ENCODE measurements around the gene TAF11L3. TPM values are rescaled to one million over a fixed set of nuclear protein-coding genes. Genes with fewer than 3 reads are reported as not detected.

Gene TAF11L3
- not detected in 2 replicates for total RNA-seq

DNA sequence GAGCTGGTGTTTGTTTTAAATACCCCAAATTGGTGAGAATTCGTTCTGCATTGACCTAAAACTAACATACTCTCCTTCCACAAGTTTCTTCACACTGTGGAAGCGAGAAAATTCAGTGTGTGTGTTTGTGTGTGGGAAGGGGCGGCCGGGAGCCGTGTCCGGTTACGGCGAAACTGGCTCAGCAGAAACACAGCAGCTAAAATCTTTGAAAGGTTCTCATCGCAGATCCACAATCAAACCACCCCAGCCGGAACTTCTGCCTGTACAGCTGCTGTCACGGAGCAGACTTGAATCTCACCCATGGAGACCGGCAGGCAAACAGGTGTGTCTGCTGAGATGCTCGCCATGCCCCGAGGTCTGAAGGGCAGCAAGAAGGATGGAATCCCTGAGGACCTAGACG is at the start of gene TAF11L3:
Gene TAF11L3, plus strand, starts transcription at position 301 of the 400 bp plus-strand sequence.

DNA sequence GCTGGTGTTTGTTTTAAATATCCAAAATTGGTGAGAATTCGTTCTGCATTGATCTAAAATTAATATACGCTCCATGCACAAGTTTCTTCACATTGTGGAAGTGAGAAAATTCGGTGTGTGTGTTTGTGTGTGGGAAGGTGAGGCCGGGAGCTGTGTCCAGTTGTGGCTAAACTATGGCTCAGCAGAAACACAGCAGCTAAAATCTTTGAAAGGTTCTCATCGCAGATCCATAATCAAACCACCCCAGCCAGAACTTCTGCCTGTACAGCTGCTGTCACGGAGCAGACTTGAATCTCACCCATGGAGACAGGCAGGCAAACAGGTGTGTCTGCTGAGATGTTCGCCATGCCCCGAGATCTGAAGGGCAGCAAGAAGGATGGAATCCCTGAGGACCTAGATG is 20.2 kb upstream of the TAF11L3 start, which contains the start of gene TAF11L2:
Gene TAF11L2, plus strand, starts transcription at position 301 of the 400 bp plus-strand sequence.

DNA sequence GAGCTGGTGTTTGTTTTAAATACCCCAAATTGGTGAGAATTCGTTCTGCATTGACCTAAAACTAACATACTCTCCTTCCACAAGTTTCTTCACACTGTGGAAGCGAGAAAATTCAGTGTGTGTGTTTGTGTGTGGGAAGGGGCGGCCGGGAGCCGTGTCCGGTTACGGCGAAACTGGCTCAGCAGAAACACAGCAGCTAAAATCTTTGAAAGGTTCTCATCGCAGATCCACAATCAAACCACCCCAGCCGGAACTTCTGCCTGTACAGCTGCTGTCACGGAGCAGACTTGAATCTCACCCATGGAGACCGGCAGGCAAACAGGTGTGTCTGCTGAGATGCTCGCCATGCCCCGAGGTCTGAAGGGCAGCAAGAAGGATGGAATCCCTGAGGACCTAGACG is 3.3 kb downstream of the TAF11L3 start, which contains the start of gene TAF11L4:
Gene TAF11L4, plus strand, starts transcription at position 301 of the 400 bp plus-strand sequence.

DNA sequence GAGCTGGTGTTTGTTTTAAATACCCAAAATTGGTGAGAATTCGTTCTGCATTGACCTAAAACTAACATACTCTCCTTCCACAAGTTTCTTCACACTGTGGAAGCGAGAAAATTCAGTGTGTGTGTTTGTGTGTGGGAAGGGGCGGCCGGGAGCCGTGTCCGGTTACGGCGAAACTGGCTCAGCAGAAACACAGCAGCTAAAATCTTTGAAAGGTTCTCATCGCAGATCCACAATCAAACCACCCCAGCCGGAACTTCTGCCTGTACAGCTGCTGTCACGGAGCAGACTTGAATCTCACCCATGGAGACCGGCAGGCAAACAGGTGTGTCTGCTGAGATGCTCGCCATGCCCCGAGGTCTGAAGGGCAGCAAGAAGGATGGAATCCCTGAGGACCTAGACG is 6.8 kb downstream of the TAF11L3 start, which contains the start of gene TAF11L5:
Gene TAF11L5, plus strand, starts transcription at position 301 of the 400 bp plus-strand sequence.

DNA sequence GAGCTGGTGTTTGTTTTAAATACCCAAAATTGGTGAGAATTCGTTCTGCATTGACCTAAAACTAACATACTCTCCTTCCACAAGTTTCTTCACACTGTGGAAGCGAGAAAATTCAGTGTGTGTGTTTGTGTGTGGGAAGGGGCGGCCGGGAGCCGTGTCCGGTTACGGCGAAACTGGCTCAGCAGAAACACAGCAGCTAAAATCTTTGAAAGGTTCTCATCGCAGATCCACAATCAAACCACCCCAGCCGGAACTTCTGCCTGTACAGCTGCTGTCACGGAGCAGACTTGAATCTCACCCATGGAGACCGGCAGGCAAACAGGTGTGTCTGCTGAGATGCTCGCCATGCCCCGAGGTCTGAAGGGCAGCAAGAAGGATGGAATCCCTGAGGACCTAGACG is 10.2 kb downstream of the TAF11L3 start, which contains the start of gene TAF11L6:
Gene TAF11L6, plus strand, starts transcription at position 301 of the 400 bp plus-strand sequence.

Small RNA genes lying within 50 kb of the gene (small RNA-seq; reads per million reads assigned to genes)
- gene AC106774.3 (ENCODE audit: low replicate concordance), result not detected

Other genes starting within 250 kb of the TAF11L3 start
- not detected in 2 replicates for gene TAF11L2, start 20.1 kb upstream of the TAF11L3 start, total RNA-seq
- not detected in 2 replicates for gene TAF11L4, start 3.4 kb downstream of the TAF11L3 start, total RNA-seq
- gene TAF11L5, start 6.9 kb downstream of the TAF11L3 start, total RNA-seq, result not detected in 2 replicates
- gene TAF11L6, start 10.3 kb downstream of the TAF11L3 start, total RNA-seq, result not detected in 2 replicates
- not detected in 2 replicates for gene TAF11L7, start 67.4 kb downstream of the TAF11L3 start, total RNA-seq
- gene TAF11L8, start 72.6 kb downstream of the TAF11L3 start, total RNA-seq, result not detected in 2 replicates
- not detected in 2 replicates for gene TAF11L9, start 76.0 kb downstream of the TAF11L3 start, total RNA-seq
- not detected in 2 replicates for gene TAF11L10, start 79.5 kb downstream of the TAF11L3 start, total RNA-seq
- gene TAF11L11, start 85.8 kb downstream of the TAF11L3 start, total RNA-seq, result not detected in 2 replicates
- not detected in 2 replicates for gene TAF11L12, start 92.0 kb downstream of the TAF11L3 start, total RNA-seq
- gene TAF11L13, start 113.7 kb downstream of the TAF11L3 start, total RNA-seq, result not detected in 2 replicates
- gene TAF11L14, start 116.1 kb downstream of the TAF11L3 start, total RNA-seq, result not detected in 2 replicates